Sigmoid colon (tissue), 7 donors: ENCODE measurements around the gene ABHD3. TPM values are rescaled to one million over a fixed set of nuclear protein-coding genes. Genes with fewer than 3 reads are reported as not detected.
"Not testable (repeated sequence)": the region's sequence is repeated elsewhere in the genome, so short reads cannot be mapped to it uniquely, and the experiment has no call there.

Experiments
- DNase-seq: peaks from one replicate; pipeline ENCODE4 v3.0.0-alpha.2; 2019
- H3K27ac ChIP-seq, 4 donors: fragments of 200-600 bp; sonication (generic); one replicate each; pipeline ENCODE4 v1.5.1; 2016 to 2019; ENCODE audit warnings: mild to moderate bottlenecking in 1 of 4
- H3K27me3 ChIP-seq, 3 donors: fragments of 200-600 bp; sonication (generic); one replicate each; pipeline ENCODE4 v1.5.1; 2019; ENCODE audit warnings: mild to moderate bottlenecking in 1 of 3
- H3K36me3 ChIP-seq, 4 donors: fragments of 200-600 bp; sonication (generic); one replicate each; pipeline ENCODE4 v1.5.1; 2016 to 2019
- H3K4me1 ChIP-seq, 4 donors: fragments of 200-600 bp; sonication (generic); one replicate each; pipeline ENCODE4 v1.5.1; 2017 to 2019
- H3K4me3 ChIP-seq, 4 donors: fragments of 200-600 bp; sonication (generic); one replicate each; pipeline ENCODE4 v1.5.1; 2017 to 2019; ENCODE audit warnings: mild to moderate bottlenecking in 2 of 4, moderate library complexity in 1 of 4
- H3K9me3 ChIP-seq, 4 donors: fragments of 200-600 bp in 3 of 4; sonication (generic) in 3 of 4; one replicate each; pipeline versions ENCODE4 v1.5.1 to v1.6.1; 2013 to 2019
- CTCF ChIP-seq, 4 experiments: fragments of 450-650 bp in 3 of 4; fragments of 200-600 bp in 1 of 4; IDR thresholded peaks; one replicate each; pipeline ENCODE4 v1.5.1; 2016 to 2019; ENCODE audit warnings: antibody characterized with exemption in 4 of 4, mild to moderate bottlenecking in 3 of 4, moderate library complexity in 2 of 4
- EP300 ChIP-seq, 4 donors: sonication (generic); formaldehyde crosslinking; IDR thresholded peaks; one replicate each; pipeline ENCODE4 v1.6.1; 2017; ENCODE audit warnings: antibody characterized with exemption in 4 of 4
- POLR2A ChIP-seq, 2 donors: fragments of 450-650 bp; IDR thresholded peaks; one replicate each; pipeline ENCODE4 v1.6.1; 2016; ENCODE audit warnings: antibody characterized with exemption in 2 of 2, mild to moderate bottlenecking in 2 of 2, moderate library complexity in 2 of 2
- POLR2AphosphoS5 ChIP-seq, 4 donors: sonication (generic); formaldehyde crosslinking; IDR thresholded peaks; one replicate each; pipeline ENCODE4 v1.6.1; 2017; ENCODE audit warnings: antibody characterized with exemption in 4 of 4
- WGBS, 2 donors: extraction: QIAGEN DNeasy Blood & Tissue Kit; methylation state at CpG; one replicate each; pipeline ENCODE4 v1.1.7; 2013; 5-methylcytosine and 5-hydroxymethylcytosine counted together
- intact Hi-C: fragments of 100-400 bp; cut with DNase I; formaldehyde crosslinking; loops from one replicate; pipeline ENCODE4 v1.15.1; 2023
- polyA plus RNA-seq, 3 donors: library from polyadenylated mRNA; stranded (reverse); fragments of 200-250 nt; gene quantifications; one replicate each; pipeline ENCODE4 v1.2.3, GENCODE V29; 2013
- total RNA-seq, 4 donors: library from RNA; depleted of rRNA; stranded (reverse); fragments of >200 nt; gene quantifications; one replicate each; pipeline ENCODE4 v1.1.0, GENCODE V29; 2016
- donor health status: healthy with polysubstance abuse.
- donor health status: Bipolar disorder and iron deficiency.
- donor health status: healthy.

ABHD3 gene
- total and polyA plus RNA-seq, 7 donors: 7.2 to 72.8 (median 11.7) TPM

GRCh38 chr18:21653361-21653760 is 51.2 kb downstream of the ABHD3 start:
- H3K36me3 ChIP-seq: peaks cover 0 to 3% (median 0%) of the 10 kb centered on the region in 4 donors
- TF ChIP-seq CTCF (IDR thresholded peaks at IDR 0.05) (no peak), POLR2AphosphoS5 (IDR thresholded peaks at IDR 0.05) (no peak), POLR2A (IDR thresholded peaks at IDR 0.05) (no peak), EP300 (IDR thresholded peaks at IDR 0.05) (no peak)
- no peaks in the 10 kb centered on the region for H3K9me3 ChIP-seq
- WGBS, 2 donors: 97% methylated on average over 3 of the region's 3 CpGs
- H3K27ac ChIP-seq: no peak overlapping the region
- DNase-seq: no peak
- H3K27me3 ChIP-seq: no peaks in the 10 kb centered on the region
- no peak overlapping the region for H3K4me3 ChIP-seq
- intact Hi-C loops: no loop called here
- no peaks in the 10 kb centered on the region for H3K4me1 ChIP-seq

- H3K9me3 ChIP-seq: no peaks in the 10 kb centered on the region
- no peak for DNase-seq
- no peaks in the 10 kb centered on the region for H3K4me1 ChIP-seq
- no peak overlapping the region for H3K27ac ChIP-seq
- peaks cover 0 to 3% (median 0%) of the 10 kb centered on the region in 4 donors for H3K36me3 ChIP-seq
- 98% methylated on average over 4 of the region's 4 CpGs for WGBS, 2 donors
- TF ChIP-seq POLR2AphosphoS5 (IDR thresholded peaks at IDR 0.05) (no peak), POLR2A (IDR thresholded peaks at IDR 0.05) (no peak), CTCF (IDR thresholded peaks at IDR 0.05) (no peak), EP300 (IDR thresholded peaks at IDR 0.05) (no peak)
- H3K27me3 ChIP-seq: no peaks in the 10 kb centered on the region
- intact Hi-C loops: no loop called here
- H3K4me3 ChIP-seq: no peak overlapping the region
These were observed 52.5 kb downstream of the ABHD3 start for GRCh38 chr18:21652073-21652472.

- Histone ChIP-seq H3K36me3 (peaks cover 0 to 3% (median 0%) of the 10 kb centered on the region in 4 donors), H3K4me3 (no peak overlapping the region), H3K27me3 (no peaks in the 10 kb centered on the region), H3K27ac (no peak overlapping the region), H3K4me1 (no peaks in the 10 kb centered on the region), H3K9me3 (no peaks in the 10 kb centered on the region)
- TF ChIP-seq EP300 (IDR thresholded peaks at IDR 0.05) (no peak), POLR2A (IDR thresholded peaks at IDR 0.05) (no peak), CTCF (IDR thresholded peaks at IDR 0.05) (no peak), POLR2AphosphoS5 (IDR thresholded peaks at IDR 0.05) (no peak)
- 94 to 95% methylated on average over 1 of the region's 1 CpG for WGBS, 2 donors
- intact Hi-C loops: no loop called here
- no peak for DNase-seq
These were observed 54.3 kb downstream of the ABHD3 start for GRCh38 chr18:21650311-21650710.

GRCh38 chr18:21640375-21640774 is 64.2 kb downstream of the ABHD3 start:
- H3K36me3 ChIP-seq: not testable (repeated sequence)

GRCh38 chr18:21638822-21639221 is 65.8 kb downstream of the ABHD3 start:
- Histone ChIP-seq H3K27ac (no peak overlapping the region), H3K4me3 (no peak overlapping the region), H3K36me3 (no peaks in the 10 kb centered on the region), H3K4me1 (no peaks in the 10 kb centered on the region), H3K27me3 (no peaks in the 10 kb centered on the region), H3K9me3 (no peaks in the 10 kb centered on the region)
- WGBS, 2 donors: 78 to 86% methylated on average over 3 of the region's 3 CpGs
- intact Hi-C loops: no loop called here
- no peak for DNase-seq
- TF ChIP-seq CTCF (IDR thresholded peaks at IDR 0.05) (no peak), POLR2AphosphoS5 (IDR thresholded peaks at IDR 0.05) (no peak), POLR2A (IDR thresholded peaks at IDR 0.05) (no peak), EP300 (IDR thresholded peaks at IDR 0.05) (no peak)

More at GRCh38 chr18:21640375-21640774, 64.2 kb downstream of the ABHD3 start:
- H3K9me3 ChIP-seq, intact Hi-C loops, DNase-seq, H3K27ac ChIP-seq, H3K4me1 ChIP-seq, H3K27me3 ChIP-seq, H3K4me3 ChIP-seq: not testable (repeated sequence)
- WGBS, 2 donors: 98% methylated on average over 5 of the region's 5 CpGs
